Measurements from ENCODE around the gene GREB1.

GREB1 gene

GRCh38 chr2:11665028-11665427 is 131.2 kb downstream of the GREB1 start:
- Histone ChIP-seq H3K9ac (ENCODE audit: low read length) (no peak overlapping the region), H4K91ac (ENCODE audit: low read length) (no peak overlapping the region), H2BK5ac (ENCODE audit: low read depth, low read length, poor library complexity, severe bottlenecking) (no peak overlapping the region), H3K79me1 (replicated peaks; ENCODE audit: low read length, poor library complexity, severe bottlenecking) (no peaks in the 10 kb centered on the region), H3K4me3 (ENCODE audit: insufficient read depth in 1 of 2, low read depth in 1 of 2, low read length in 2 of 2) (no peak overlapping the region), H2BK120ac (ENCODE audit: low read depth, low read length) (no peak overlapping the region), H3K27ac (ENCODE audit: low read length, poor library complexity, severe bottlenecking) (no peak overlapping the region), H2BK12ac (ENCODE audit: low read length in 2 of 2) (no peak overlapping the region), H3K23ac (ENCODE audit: low read length in 2 of 2) (no peak overlapping the region), H3K4me1 (ENCODE audit: control insufficient read depth, insufficient read depth, low read depth, low read length) (peaks cover 6% of the 10 kb centered on the region), H3K4me2 (ENCODE audit: low read length, poor library complexity, severe bottlenecking) (no peak overlapping the region), H3K9me3 (ENCODE audit: control insufficient read depth, low read length) (peaks cover 10% of the 10 kb centered on the region), H4K8ac (ENCODE audit: low read length) (no peak overlapping the region), H3K14ac (ENCODE audit: low read length in 2 of 2) (peak overlapping the region in 1 of 2 experiments; percentile 2), H3K27me3 (ENCODE audit: control insufficient read depth in 1 of 2, insufficient read depth in 1 of 2, low read length in 2 of 2) (peaks cover 31 to 53% of the 10 kb centered on the region in 2 experiments), H2BK15ac (ENCODE audit: low read depth, poor library complexity, severe bottlenecking) (no peak overlapping the region), H2AK5ac (ENCODE audit: low read length, severe bottlenecking) (no peak overlapping the region), H3K4ac (ENCODE audit: low read depth in 1 of 2, low read length in 2 of 2) (no peak overlapping the region), H2AFZ (ENCODE audit: low read depth, low read length) (no peak overlapping the region), H3K36me3 (ENCODE audit: control insufficient read depth in 1 of 2, insufficient read depth in 2 of 2, low read depth in 1 of 2, low read length in 2 of 2) (peaks cover 0 to 4% of the 10 kb centered on the region in 2 experiments), H3K18ac (ENCODE audit: low read depth in 1 of 2, low read length in 2 of 2) (no peak overlapping the region)
- WGBS, result 92% methylated on average over 11 of the region's 11 CpGs
- no peak for DNase-seq

- H3K18ac ChIP-seq (ENCODE audit: low read depth in 1 of 2, low read length in 2 of 2), result no peak overlapping the region
- H2BK15ac ChIP-seq (ENCODE audit: low read depth, poor library complexity, severe bottlenecking), result no peak overlapping the region
- H2BK12ac ChIP-seq (ENCODE audit: low read length in 2 of 2), result no peak overlapping the region
- no peak overlapping the region for H3K4ac ChIP-seq (ENCODE audit: low read depth in 1 of 2, low read length in 2 of 2)
- no peak overlapping the region for H2BK5ac ChIP-seq (ENCODE audit: low read depth, low read length, poor library complexity, severe bottlenecking)
- no peak overlapping the region for H2BK120ac ChIP-seq (ENCODE audit: low read depth, low read length)
- H3K4me3 ChIP-seq (ENCODE audit: insufficient read depth in 1 of 2, low read depth in 1 of 2, low read length in 2 of 2), result no peak overlapping the region
- peaks cover 0 to 4% of the 10 kb centered on the region in 2 experiments for H3K36me3 ChIP-seq (ENCODE audit: control insufficient read depth in 1 of 2, insufficient read depth in 2 of 2, low read depth in 1 of 2, low read length in 2 of 2)
- H3K27me3 ChIP-seq (ENCODE audit: control insufficient read depth in 1 of 2, insufficient read depth in 1 of 2, low read length in 2 of 2), result peaks cover 33 to 57% of the 10 kb centered on the region in 2 experiments
- peaks cover 8% of the 10 kb centered on the region for H3K4me1 ChIP-seq (ENCODE audit: control insufficient read depth, insufficient read depth, low read depth, low read length)
- H2AK5ac ChIP-seq (ENCODE audit: low read length, severe bottlenecking), result no peak overlapping the region
- no peaks in the 10 kb centered on the region for H3K79me1 ChIP-seq (replicated peaks; ENCODE audit: low read length, poor library complexity, severe bottlenecking)
- peaks cover 8% of the 10 kb centered on the region for H3K9me3 ChIP-seq (ENCODE audit: control insufficient read depth, low read length)
- H3K9ac ChIP-seq (ENCODE audit: low read length), result no peak overlapping the region
- no peak overlapping the region for H4K8ac ChIP-seq (ENCODE audit: low read length)
- H4K91ac ChIP-seq (ENCODE audit: low read length), result no peak overlapping the region
- DNase-seq, result no peak
- H3K4me2 ChIP-seq (ENCODE audit: low read length, poor library complexity, severe bottlenecking), result no peak overlapping the region
- no peak overlapping the region for H3K14ac ChIP-seq (ENCODE audit: low read length in 2 of 2)
- H3K23ac ChIP-seq (ENCODE audit: low read length in 2 of 2), result no peak overlapping the region
- no peak overlapping the region for H2AFZ ChIP-seq (ENCODE audit: low read depth, low read length)
- H3K27ac ChIP-seq (ENCODE audit: low read length, poor library complexity, severe bottlenecking), result no peak overlapping the region
- WGBS, result 74% methylated on average over 8 of the region's 10 CpGs
Measured at GRCh38 chr2:11665510-11666362, 131.9 kb downstream of the GREB1 start.

- H3K79me1 ChIP-seq (replicated peaks; ENCODE audit: low read length, poor library complexity, severe bottlenecking), result no peaks in the 10 kb centered on the region
- DNase-seq, result no peak
- peaks cover 0 to 4% of the 10 kb centered on the region in 2 experiments for H3K36me3 ChIP-seq (ENCODE audit: control insufficient read depth in 1 of 2, insufficient read depth in 2 of 2, low read depth in 1 of 2, low read length in 2 of 2)
- H2AFZ ChIP-seq (ENCODE audit: low read depth, low read length), result no peak overlapping the region
- H3K4me2 ChIP-seq (ENCODE audit: low read length, poor library complexity, severe bottlenecking), result no peak overlapping the region
- peaks cover 4% of the 10 kb centered on the region for H3K9me3 ChIP-seq (ENCODE audit: control insufficient read depth, low read length)
- no peak overlapping the region for H4K91ac ChIP-seq (ENCODE audit: low read length)
- whole genome bisulfite sequencing, result 62% methylated on average over 3 of the region's 3 CpGs
- H3K4me3 ChIP-seq (ENCODE audit: insufficient read depth in 1 of 2, low read depth in 1 of 2, low read length in 2 of 2), result no peak overlapping the region
- H3K4ac ChIP-seq (ENCODE audit: low read depth in 1 of 2, low read length in 2 of 2), result no peak overlapping the region
- no peak overlapping the region for H2BK15ac ChIP-seq (ENCODE audit: low read depth, poor library complexity, severe bottlenecking)
- no peak overlapping the region for H4K8ac ChIP-seq (ENCODE audit: low read length)
- peaks cover 8% of the 10 kb centered on the region for H3K4me1 ChIP-seq (ENCODE audit: control insufficient read depth, insufficient read depth, low read depth, low read length)
- H2BK5ac ChIP-seq (ENCODE audit: low read depth, low read length, poor library complexity, severe bottlenecking), result no peak overlapping the region
- no peak overlapping the region for H3K9ac ChIP-seq (ENCODE audit: low read length)
- H3K23ac ChIP-seq (ENCODE audit: low read length in 2 of 2), result no peak overlapping the region
- H3K27ac ChIP-seq (ENCODE audit: low read length, poor library complexity, severe bottlenecking), result no peak overlapping the region
- H2AK5ac ChIP-seq (ENCODE audit: low read length, severe bottlenecking), result no peak overlapping the region
- H2BK12ac ChIP-seq (ENCODE audit: low read length in 2 of 2), result no peak overlapping the region
- no peak overlapping the region for H2BK120ac ChIP-seq (ENCODE audit: low read depth, low read length)
- no peak overlapping the region for H3K18ac ChIP-seq (ENCODE audit: low read depth in 1 of 2, low read length in 2 of 2)
- H3K27me3 ChIP-seq (ENCODE audit: control insufficient read depth in 1 of 2, insufficient read depth in 1 of 2, low read length in 2 of 2), result peaks cover 31 to 55% of the 10 kb centered on the region in 2 experiments
- H3K14ac ChIP-seq (ENCODE audit: low read length in 2 of 2), result no peak overlapping the region
Measured at GRCh38 chr2:11667194-11667593, 133.3 kb downstream of the GREB1 start.

- H3K27me3 ChIP-seq (ENCODE audit: control insufficient read depth in 1 of 2, insufficient read depth in 1 of 2, low read length in 2 of 2), result peaks cover 31 to 62% of the 10 kb centered on the region in 2 experiments
- H3K4me2 ChIP-seq (ENCODE audit: low read length, poor library complexity, severe bottlenecking), result no peak overlapping the region
- DNase-seq, result no peak
- no peak overlapping the region for H2BK15ac ChIP-seq (ENCODE audit: low read depth, poor library complexity, severe bottlenecking)
- H3K79me1 ChIP-seq (replicated peaks; ENCODE audit: low read length, poor library complexity, severe bottlenecking), result no peaks in the 10 kb centered on the region
- H2AK5ac ChIP-seq (ENCODE audit: low read length, severe bottlenecking), result no peak overlapping the region
- H3K14ac ChIP-seq (ENCODE audit: low read length in 2 of 2), result no peak overlapping the region
- H3K18ac ChIP-seq (ENCODE audit: low read depth in 1 of 2, low read length in 2 of 2), result no peak overlapping the region
- no peak overlapping the region for H3K4me3 ChIP-seq (ENCODE audit: insufficient read depth in 1 of 2, low read depth in 1 of 2, low read length in 2 of 2)
- no peak overlapping the region for H2AFZ ChIP-seq (ENCODE audit: low read depth, low read length)
- H2BK120ac ChIP-seq (ENCODE audit: low read depth, low read length), result no peak overlapping the region
- no peak overlapping the region for H2BK5ac ChIP-seq (ENCODE audit: low read depth, low read length, poor library complexity, severe bottlenecking)
- H3K27ac ChIP-seq (ENCODE audit: low read length, poor library complexity, severe bottlenecking), result no peak overlapping the region
- H4K8ac ChIP-seq (ENCODE audit: low read length), result no peak overlapping the region
- no peak overlapping the region for H3K9ac ChIP-seq (ENCODE audit: low read length)
- no peak overlapping the region for H3K4ac ChIP-seq (ENCODE audit: low read depth in 1 of 2, low read length in 2 of 2)
- no peak overlapping the region for H4K91ac ChIP-seq (ENCODE audit: low read length)
- H2BK12ac ChIP-seq (ENCODE audit: low read length in 2 of 2), result no peak overlapping the region
- H3K36me3 ChIP-seq (ENCODE audit: control insufficient read depth in 1 of 2, insufficient read depth in 2 of 2, low read depth in 1 of 2, low read length in 2 of 2), result peaks cover 0 to 4% of the 10 kb centered on the region in 2 experiments
- H3K23ac ChIP-seq (ENCODE audit: low read length in 2 of 2), result no peak overlapping the region
- no peaks in the 10 kb centered on the region for H3K9me3 ChIP-seq (ENCODE audit: control insufficient read depth, low read length)
- H3K4me1 ChIP-seq (ENCODE audit: control insufficient read depth, insufficient read depth, low read depth, low read length), result peaks cover 8% of the 10 kb centered on the region
- 84% methylated on average over 14 of the region's 16 CpGs for WGBS
Measured at GRCh38 chr2:11667866-11668637, 134.2 kb downstream of the GREB1 start.

Measured in mesenchymal stem cell (in vitro differentiated cells and primary cell).